GM21737 (cell line): ENCODE measurements around the gene MC1R.
A peak's percentile ranks its signal among the peaks of the same experiment; 100 is the strongest.
"Not testable (repeated sequence)": the region's sequence is repeated elsewhere in the genome, so short reads cannot be mapped to it uniquely, and the experiment has no call there.

Source experiments
- ATAC-seq: cut with Tn5 transposase; IDR thresholded peaks from one replicate; pipeline ENCODE4 v1.9.1; 2021; ENCODE audit warnings: mild to moderate bottlenecking, moderate library complexity; ENCODE audit not compliant: unreplicated experiment

The MC1R gene

DNA sequence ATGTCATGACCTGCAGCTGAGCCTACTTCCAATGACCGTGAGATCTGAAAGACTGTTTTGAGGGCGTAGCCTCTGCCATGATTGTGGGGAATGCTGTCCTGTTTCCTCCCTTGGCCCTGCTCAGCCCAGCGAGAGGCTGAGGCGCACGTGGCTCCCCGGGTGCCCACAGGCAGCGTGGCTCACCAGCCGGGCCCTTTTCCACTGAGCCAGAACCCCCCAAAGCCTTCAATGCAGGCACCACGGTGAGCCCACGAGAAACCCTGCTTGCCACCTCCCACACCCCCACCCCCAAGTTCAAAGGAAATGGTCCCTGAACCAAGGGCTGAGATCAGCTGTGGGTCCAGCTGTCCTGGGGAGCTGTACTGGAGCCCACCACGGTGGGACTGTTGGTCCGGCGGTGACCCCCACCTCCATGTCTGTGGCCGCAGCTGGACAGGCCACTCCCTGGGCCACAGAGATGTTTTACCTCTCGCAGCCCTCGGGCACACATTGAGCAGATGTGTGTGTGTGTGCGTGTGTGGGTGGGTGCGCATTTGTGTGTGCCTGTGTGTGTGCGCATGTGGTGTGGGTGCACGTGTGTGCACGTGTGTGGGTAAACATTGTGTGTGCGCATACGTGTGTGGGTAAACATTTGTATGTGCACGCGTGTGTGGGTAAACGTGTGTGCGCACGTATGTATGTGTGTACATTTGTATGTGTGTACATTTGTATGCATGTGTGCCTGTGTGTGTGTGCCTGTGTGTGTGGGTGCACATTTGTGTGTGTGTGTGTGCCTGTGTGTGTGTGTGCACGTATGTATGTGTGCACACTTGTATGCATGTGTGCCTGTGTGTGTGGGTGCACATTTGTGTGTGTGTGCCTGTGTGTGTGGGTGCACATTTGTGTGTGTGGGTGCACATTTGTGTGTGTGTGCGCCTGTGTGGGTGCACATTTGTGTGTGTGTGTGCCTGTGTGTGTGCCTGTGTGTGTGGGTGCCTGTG lies 5.0 kb upstream of the MC1R start:
- no peak for ATAC-seq

DNA sequence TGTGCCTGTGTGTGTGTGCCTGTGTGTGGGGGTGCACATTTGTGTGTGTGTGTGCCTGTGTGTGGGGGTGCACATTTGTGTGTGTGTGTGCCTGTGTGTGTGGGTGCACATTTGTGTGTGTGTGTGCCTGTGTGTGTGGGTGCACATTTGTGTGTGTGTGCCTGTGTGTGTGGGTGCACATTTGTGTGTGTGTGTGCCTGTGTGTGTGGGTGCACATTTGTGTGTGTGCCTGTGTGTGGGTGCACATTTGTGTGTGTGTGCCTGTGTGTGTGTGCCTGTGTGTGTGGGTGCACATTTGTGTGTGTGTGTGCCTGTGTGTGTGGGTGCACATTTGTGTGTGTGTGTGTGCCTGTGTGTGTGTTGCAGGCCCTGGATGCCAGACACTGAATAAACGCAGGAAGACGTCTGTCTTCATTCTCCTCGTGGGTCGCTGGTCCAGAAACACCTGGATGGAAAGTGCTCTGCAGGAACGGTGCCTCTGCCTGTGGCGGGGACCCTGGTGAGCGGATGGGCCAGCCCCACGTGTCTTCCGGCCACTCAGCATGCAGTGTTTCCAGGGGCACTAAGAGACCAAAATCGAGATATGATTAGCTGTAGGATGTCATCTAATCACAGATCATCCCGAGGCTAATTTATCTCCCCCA lies 3.9 kb upstream of the MC1R start:
- ATAC-seq: not testable (repeated sequence)

DNA sequence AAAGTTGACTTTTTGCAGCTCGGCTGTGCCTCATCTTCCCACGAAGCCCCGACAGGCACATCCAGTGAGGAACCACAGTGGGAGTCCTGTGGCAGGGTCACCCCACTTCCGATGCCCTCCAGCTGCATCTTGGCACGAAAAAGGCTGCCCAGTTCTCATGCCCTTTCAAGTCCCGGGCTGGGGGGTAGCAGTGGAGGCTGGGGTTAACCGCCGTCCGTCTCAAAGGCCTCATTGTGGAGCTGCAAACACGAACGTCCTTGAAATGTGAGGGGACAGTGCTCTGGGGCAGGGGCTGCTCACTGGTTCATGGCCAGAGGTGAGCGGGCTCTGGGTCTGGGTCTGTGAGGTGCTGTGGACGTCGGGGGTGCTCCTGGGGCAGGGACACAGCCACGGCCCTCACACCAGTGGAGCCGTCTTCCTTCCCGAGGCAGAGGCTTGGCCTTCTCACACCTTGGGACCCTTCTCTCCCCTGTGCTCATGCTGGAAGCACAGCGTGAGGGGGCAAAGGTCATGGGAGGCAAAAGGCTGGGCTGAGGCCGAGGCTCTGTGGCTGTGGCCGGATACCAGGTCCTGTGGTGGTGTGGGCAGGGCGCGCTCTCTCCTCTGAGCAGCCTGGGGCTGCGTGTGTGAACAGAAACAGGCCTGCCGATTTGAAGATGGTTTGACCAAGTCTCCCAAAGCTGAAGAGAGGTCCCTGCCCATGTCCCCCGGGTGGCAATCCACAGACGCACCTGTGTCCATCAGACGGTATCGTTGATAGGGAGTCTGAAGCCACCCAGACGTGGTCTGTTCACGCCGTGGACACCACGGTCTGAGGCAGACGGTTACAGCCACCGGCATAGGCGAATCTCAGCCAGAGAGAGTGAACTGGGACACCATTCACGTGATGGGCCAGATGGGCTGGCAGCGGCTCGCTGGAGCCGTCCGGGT lies 3.1 kb upstream of the MC1R start:
- ATAC-seq: no peak

DNA sequence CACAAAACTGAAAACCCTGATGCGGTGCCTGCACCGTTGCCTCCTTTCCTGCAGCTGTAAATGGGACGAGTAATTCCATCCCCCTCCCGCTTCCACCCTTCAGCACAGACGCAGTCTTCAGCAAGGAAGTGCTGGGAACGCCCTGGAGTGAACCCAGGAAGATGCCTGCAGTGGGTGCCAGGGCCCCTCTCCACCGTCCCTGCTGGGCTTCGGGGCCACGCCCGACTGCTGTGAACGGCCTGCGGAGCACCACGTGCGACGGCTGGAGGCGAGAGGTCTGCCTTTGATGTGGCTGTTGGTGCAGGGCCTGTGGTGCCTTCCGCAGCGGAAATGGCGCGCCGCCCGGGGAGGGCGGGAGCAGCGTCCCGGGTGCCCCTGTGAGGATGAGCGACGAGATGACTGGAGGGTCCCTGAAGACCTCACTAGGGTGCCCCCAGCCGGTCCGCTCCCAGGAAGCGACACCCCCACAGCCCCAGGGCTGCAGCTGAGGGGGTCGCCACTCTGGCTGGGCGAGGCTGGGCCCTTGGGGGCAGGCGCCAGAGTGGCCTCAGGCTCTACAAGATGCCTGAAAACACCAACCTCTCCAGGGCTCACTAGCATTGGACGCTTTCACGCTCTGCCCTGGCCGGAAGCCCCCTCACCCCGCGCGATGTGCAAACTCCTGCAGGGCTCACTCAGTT lies 749 bp upstream of the MC1R start:
- ATAC-seq: peak; percentile 81

DNA sequence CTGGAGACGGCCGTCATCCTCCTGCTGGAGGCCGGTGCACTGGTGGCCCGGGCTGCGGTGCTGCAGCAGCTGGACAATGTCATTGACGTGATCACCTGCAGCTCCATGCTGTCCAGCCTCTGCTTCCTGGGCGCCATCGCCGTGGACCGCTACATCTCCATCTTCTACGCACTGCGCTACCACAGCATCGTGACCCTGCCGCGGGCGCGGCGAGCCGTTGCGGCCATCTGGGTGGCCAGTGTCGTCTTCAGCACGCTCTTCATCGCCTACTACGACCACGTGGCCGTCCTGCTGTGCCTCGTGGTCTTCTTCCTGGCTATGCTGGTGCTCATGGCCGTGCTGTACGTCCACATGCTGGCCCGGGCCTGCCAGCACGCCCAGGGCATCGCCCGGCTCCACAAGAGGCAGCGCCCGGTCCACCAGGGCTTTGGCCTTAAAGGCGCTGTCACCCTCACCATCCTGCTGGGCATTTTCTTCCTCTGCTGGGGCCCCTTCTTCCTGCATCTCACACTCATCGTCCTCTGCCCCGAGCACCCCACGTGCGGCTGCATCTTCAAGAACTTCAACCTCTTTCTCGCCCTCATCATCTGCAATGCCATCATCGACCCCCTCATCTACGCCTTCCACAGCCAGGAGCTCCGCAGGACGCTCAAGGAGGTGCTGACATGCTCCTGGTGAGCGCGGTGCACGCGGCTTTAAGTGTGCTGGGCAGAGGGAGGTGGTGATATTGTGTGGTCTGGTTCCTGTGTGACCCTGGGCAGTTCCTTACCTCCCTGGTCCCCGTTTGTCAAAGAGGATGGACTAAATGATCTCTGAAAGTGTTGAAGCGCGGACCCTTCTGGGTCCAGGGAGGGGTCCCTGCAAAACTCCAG lies 1.1 kb downstream of the MC1R start:
- ATAC-seq: no peak

DNA sequence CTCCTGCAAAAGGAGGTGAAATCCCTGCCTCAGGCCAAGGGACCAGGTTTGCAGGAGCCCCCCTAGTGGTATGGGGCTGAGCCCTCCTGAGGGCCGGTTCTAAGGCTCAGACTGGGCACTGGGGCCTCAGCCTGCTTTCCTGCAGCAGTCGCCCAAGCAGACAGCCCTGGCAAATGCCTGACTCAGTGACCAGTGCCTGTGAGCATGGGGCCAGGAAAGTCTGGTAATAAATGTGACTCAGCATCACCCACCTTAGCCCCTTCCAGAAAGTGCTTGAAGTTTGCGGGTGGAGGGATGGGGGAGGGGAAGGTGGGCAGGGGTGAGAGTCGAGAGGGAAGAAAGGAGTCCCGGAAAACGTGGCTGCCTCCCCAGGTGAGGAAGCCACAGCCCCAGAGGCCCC lies 2.1 kb downstream of the MC1R start:
- ATAC-seq: no peak

DNA sequence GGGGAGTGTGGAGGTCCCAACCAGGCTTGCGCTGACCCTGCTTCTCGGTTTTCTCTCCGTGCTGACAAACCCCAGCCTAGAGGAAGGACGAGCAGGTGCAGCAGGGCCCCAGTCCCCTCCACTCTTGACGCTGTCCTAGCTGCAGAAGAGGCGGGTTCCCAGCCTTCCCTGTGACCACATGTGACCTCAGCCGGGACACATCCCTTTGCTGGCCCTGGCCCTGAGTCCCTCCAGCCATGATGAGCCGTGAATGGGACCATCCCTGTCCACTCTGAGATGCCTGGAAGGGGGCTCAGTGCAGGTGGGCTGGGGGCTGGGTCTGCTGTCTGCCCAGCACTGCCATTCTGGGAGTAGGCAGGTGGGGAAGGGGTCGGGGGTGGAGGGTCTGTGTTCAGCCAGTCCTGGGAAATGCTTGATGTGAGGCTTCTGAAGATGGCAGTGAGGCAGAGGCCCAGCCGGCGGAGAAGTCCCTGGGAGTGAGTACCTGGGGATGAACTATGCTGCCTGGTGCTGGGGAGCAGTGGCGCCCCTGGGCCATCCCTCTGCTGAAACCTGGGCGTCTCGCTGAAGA lies 2.6 kb downstream of the MC1R start:
- ATAC-seq: no peak

DNA sequence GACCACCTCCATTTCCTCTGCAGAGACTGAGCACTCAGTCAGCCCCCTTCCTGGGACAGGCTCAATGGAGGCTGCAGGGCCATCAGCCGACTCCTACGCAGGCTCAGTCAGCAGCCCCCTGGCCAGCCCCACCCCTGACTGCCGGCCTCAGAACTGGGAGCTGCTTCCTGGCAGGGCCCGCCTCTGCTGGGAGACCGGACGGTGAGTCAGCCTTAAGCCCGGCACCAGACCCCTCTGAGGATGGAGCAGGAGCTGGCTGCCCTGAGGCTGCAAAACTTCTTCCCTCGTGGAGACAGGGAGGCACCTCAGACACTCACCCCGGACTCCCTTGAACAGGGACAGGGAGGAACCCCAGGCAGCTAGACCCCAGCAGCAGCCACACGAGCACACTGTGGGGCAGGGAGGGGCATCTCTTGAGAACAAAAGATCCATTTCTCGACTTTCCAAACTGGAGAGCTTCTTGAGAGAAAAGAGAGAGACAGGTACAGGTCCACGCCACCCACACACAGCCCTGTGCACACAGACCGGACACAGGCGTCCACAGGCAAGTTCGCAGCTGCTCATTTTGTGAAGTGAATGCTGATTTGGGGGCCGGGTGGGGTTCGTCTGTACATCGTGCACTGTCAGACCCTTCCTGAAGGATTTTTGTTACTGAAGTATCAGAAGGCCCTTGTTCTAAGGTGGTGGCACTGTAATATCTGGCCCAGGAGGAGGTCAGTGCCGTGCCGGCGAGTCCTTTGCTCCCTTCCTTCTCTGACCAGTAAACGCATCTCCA lies 3.2 kb downstream of the MC1R start:
- no peak for ATAC-seq

DNA sequence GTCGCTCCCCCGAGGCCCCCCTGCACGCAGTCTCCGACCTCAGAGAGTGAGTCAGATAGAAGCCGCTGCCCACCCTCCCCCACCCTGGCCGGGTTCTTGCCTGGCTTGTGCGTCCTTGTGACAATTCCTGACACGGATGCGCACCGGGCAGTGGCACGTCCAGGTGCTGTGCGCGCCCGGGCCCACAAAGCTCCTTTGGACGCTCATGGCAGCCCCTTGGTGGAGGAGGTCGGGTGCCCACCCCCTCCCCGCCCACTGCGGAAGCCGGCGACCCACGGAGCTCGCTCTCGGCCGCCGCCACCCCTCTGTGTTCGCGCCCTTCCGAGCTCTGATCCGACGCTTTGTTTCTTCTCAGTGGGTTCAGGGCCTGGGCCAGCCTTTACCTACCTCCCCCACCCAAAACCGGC lies 3.8 kb downstream of the MC1R start:
- no peak for ATAC-seq

DNA sequence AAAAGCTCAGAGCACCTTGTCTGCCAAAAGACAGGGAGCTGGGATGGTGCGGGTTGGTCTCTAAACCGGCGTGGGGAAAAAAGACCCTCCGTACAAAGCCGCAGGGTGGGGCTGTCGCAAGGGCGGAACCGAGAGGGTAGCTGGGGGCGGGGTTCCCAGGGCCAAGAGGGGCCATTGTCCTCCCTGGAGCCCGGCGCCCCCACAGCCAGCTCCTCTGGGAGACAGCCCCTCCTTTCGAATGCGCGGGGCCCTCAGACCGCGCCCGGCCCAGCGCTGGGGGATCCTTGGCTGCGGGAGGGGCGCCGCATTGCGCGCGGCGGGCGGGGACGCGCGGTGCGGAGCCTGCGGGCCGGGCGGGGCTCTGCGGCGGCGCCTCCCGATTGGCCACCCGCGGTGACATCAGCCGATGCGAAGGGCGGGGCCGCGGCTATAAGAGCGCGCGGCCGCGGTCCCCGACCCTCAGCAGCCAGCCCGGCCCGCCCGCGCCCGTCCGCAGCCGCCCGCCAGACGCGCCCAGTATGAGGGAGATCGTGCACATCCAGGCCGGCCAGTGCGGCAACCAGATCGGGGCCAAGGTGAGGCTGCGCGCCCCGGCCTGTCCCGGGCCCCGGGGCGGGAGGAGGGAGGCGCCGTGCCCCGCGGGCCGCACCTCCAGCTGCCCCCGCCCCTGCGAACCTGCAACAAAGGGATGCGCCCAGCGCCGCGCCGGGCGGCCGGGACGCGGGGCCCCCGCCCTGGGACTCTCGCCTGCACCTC lies 4.4 kb downstream of the MC1R start, which contains the start of gene TUBB3:
TUBB3 (plus strand) TSS at position 459 of the 756 bp plus-strand sequence; CDS start at position 519, 60 bp downstream.
- no peak for ATAC-seq

DNA sequence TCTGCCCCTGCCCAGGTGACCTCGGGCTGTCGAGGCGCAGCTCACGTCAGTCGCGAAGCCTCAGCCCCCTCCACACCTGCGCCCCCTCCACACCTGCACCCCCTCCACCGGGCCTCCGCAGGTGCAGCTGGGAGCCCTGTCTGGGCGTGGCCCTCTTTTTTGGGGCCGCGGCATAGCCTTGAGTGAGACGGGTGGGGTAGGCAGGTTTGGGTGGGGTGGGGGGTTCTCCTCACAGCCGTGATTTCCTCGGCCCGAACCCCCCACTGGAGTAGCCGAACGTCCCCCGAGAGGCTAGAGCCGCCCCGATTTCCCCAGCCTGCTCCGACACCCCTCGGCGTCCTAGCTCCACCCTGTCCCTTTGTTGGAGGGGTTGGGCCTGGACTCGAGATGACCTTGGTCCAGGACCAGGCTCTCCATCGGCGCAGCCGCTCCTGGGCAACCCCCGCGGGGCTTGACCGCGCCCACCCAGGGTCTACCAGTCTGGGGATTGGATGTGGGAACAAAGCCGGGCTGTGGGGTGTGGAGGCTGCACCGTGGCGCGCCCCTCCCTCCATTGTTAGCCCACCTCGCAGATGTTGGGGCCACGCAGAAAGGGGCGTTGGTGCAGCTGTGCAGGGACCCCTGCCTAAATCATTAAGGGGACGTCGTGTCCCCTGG lies 5.1 kb downstream of the MC1R start:
- ATAC-seq: no peak

DNA sequence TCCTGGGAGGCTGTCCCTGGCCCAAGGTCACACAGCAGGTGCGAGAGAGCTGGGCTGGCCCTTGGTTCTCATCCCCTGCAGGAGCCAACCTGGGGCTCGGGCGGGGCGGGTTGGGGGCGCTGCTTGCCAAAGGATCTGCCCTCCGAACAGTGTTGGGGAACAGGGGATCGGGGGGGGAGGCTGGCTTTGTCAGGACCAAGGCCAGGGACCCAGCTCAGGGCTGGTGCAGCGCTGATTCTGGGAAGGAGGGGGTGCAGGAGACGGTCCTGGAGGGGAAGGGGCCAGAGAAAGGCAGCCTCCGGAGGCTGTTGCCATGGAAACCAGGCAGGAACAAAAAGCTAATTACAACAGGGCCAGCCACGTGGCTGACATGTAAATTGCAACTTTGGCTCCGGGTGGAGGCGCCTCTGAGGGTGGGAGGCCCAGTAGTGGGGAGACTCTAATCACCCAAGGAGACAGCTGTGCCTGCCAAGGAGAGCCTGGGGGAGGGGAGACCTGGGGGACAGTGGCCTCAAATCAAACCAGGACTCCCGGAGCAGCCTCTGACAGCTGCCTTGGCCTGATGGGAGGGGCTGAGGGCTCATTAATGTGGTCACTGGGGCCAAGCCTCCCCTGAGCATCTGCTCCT lies 5.7 kb downstream of the MC1R start:
- ATAC-seq: no peak

DNA sequence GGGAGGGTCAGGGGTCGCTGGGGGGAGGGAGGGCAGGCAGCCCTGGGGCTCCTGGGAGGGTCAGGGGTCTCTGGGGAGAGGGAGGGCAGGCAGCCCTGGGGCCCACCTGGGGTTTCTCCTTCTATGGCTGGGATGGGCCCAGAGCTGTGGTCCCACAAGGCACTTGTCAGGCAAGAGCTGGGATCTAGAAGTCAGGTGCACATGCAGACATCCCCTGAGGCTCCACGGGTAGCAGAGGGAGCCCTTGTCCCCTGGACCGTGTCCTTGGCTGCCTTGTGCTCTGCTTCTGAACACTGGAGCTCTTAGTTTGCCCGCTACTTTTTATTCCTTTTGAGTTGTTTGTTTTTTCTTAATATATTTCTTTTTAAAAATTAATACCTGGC lies 6.3 kb downstream of the MC1R start:
- ATAC-seq: no peak

DNA sequence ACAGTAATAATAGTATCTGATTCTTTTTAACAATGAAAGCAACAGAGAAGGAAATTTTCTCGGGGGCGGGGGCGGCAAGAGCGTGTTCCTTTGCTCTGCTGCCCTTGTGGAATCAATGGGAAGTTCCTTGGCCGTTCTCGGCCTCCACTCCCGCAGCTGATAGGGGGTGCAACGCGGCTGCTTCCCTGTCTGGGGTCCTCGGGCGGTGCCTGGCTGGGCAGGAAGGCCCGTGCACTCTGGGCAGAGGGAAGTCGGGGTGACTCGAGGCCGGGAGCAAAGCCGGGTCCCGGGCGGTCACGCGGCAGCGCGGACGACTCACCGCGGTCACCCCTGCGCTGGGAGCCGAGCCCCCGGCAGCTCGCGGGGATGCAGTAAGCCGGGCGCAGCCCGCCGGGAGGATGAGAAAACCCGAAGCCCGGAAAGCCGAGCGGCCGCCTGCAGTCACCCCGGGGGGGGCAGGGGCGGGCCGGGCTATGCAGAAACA lies 7.0 kb downstream of the MC1R start:
- ATAC-seq: no peak

DNA sequence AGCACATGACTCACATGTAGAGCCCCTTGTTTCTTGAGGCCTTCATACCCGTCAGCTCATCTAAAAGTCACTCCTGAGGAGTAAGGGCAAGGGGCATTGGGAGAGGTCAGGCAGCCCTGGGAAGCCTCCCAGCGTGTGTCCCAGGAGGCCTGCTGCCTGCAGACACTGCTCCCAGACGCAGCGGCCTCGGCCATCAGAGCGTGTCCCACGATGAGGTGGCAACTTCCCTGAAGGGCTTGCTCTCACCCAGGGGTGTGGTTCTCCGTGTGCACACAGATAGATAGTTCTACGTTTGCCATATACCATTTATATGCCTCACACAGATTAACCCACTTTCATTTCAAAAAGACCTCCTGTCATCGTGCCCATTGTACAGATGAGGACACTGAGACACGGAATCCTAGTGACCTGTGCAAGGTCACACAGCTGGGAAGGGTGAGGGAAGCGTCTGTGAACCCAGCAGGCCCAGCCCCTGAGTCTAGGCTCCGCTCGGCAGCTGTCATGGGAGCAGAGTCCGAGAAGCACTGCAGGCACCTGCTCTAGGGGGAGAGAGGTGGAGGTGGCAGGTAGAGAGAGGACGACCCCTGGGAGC lies 12.7 kb downstream of the MC1R start:
- no peak for ATAC-seq

DNA sequence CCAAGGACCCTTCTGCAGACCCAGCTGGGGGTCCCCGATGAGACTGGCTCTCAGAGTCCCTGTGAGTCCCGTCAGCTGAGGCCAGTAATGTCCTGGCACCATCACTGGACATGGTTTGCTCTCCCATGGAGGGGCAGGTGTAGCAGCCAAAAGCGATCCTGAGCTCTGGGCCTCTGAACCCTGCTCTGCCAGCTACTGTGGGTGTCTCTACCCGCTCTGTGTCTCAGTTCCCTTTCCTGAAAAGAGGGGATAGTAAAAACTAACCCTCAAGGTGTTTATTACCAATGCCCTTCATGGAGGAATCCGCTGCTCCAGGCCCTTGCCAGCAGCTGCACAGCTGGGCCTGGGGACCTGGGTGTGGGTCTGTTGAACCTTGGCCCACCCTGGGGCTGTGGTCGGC lies 13.3 kb downstream of the MC1R start:
- no peak for ATAC-seq
